GM23338 (cell line): ENCODE results near the gene DDX23.

Source experiments
- EZH2 ChIP-seq: fragments of 200-600 bp; sonication (generic); IDR thresholded peaks from one replicate; pipeline ENCODE4 v1.8.0; 2017; ENCODE audit warnings: antibody characterized with exemption, mild to moderate bottlenecking, low read depth; ENCODE audit not compliant: unreplicated experiment
- TF ChIP-seq, protein P1 (sequence below), 2 experiments: fragments of 200-600 bp in 1 of 2; sonication (generic) in 1 of 2; conservative IDR thresholded peaks; 2 replicates each; pipeline versions ENCODE4 v1.5.1 to v1.6.1; 2016 to 2017; ENCODE audit warnings: antibody characterized with exemption in 2 of 2, low read depth in 2 of 2, mild to moderate bottlenecking in 2 of 2, moderate library complexity in 1 of 2

DNA sequence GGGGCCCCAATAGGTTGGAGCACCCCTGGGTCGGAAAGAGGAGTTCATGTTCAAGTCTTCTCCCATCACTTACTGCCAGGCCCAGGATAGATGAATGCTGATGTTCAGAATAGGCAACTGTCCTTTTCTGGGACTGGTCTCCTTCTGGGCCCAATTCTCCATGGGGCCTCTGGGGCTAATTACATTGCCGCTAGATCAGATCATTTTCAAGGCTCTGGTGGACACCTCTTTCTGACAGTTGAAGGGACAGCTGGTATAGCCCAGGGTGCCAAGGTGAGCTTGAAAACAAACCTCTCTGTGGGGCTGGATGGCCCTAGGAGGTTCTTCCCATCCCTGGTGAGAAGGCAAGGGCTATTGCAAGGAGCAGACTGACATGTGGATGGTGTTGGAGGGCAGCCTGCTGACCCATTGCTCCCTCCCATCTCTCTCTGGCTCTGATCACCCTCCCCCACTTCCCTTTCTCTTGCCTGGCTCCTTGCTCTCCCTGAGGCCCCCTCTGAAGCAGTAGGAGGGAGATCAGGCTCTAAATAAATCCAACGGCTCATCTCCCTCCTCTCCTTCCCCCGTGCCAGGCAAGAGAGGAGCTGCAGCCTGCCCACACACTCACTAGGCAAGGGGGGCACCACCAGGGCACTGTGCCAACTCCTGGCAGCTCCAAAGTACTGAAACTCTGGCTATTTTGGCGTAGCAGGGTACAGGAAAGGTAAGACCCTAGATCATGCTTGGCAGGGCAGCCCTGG is 31.8 kb downstream of the DDX23 start:
- TF ChIP-seq, protein P1, sequence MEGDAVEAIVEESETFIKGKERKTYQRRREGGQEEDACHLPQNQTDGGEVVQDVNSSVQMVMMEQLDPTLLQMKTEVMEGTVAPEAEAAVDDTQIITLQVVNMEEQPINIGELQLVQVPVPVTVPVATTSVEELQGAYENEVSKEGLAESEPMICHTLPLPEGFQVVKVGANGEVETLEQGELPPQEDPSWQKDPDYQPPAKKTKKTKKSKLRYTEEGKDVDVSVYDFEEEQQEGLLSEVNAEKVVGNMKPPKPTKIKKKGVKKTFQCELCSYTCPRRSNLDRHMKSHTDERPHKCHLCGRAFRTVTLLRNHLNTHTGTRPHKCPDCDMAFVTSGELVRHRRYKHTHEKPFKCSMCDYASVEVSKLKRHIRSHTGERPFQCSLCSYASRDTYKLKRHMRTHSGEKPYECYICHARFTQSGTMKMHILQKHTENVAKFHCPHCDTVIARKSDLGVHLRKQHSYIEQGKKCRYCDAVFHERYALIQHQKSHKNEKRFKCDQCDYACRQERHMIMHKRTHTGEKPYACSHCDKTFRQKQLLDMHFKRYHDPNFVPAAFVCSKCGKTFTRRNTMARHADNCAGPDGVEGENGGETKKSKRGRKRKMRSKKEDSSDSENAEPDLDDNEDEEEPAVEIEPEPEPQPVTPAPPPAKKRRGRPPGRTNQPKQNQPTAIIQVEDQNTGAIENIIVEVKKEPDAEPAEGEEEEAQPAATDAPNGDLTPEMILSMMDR (conservative IDR thresholded peaks at IDR 0.05; ENCODE audit: low read depth in 2 of 2) = no peak
- TF ChIP-seq EZH2 = no peak
